Measurements from ENCODE around the gene SYDE2.
"Not testable (repeated sequence)": the region's sequence is repeated elsewhere in the genome, so short reads cannot be mapped to it uniquely, and the experiment has no call there.

The SYDE2 gene

DNA sequence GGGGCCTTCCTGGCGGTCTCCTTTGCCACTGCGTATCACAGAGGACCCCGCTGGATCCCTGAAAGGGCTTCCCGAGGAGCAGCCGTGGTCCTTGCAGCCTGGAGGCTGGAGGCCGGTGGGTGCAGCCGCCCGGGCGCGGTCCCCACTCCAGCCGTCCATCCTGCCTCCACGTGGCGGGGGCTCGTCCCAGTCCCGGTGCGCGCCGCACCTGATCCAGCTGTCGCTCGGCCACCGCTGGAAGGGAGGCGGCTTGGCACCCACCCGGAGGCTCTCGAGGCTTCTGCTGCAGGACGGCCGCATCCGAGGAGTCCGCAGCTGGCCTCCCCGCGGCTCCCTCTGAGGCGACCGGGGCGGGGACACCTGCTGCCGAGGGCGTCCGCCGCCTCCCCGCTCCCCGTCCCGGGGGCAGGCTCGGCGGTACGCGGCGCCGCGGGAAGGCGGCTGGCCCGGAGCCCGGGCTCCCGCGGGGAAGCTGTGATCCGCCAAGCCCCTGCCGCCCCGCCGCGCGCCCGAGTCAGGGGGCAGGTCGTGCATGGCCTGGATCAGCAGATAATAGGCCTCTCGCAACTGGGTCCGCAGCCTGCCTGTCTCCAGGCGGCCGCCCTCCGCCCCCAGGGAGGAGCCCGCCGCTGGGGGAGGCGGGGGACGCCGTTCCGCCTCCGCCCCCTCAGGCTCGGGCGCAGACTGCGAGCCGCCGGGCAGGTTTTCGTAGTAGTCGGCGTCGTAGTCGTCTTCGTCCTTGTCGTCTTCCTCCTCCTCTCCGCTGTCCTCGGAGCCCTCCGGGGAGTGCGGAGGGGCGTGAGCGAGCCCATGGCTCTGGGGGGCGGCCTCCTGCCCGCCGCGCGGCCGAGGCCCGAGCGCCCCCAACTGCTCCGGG is at the start of gene SYDE2:
TSS of gene SYDE2 (minus strand) at position 554 of the 877 bp plus-strand sequence. CDS start at position 534, 20 bp downstream.
- DNase-seq, result peak; percentile 69

DNA sequence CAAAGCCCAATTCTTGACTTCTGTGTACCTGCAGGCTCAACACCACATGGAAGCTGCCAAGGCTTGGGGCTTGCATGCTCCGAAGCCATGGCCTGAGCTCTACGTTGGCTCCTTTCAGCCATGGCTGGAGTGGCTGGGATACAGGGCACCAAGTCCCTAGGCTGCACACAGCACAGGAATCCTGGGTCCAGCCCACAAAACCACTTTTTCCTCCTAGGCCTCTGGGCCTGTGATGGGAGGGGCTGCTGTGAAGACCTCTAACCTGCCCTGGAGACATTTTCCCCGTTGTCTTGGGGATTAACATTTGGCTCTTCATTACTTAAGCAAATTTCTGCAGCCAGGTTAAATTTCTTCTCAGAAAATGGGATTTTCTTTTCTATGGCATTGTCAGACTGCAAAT is 48.2 kb upstream of the SYDE2 start:
- not testable (repeated sequence) for DNase-seq

GRCh38 chr1:85245891-85246290 is 45.1 kb upstream of the SYDE2 start:
- no peak for DNase-seq

DNA sequence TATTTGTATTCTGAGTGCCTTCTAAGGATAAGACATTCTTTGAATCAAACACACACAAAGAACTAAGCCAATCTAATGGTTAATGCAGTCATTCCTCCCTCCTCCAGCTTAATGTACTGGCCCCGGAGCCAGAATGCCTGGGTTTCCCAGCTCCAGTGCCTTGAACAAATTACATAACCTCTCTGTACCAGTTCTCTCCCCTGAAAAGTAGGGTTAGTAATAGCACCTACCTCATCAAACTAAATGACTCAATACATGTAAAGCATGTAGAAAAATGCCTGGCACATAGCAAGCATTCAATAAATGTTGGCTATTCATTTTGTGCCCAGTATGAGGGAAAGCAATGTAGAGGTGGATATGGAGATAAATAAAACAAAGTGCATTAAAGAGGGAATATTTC is 44.6 kb upstream of the SYDE2 start:
- no peak for DNase-seq

DNA sequence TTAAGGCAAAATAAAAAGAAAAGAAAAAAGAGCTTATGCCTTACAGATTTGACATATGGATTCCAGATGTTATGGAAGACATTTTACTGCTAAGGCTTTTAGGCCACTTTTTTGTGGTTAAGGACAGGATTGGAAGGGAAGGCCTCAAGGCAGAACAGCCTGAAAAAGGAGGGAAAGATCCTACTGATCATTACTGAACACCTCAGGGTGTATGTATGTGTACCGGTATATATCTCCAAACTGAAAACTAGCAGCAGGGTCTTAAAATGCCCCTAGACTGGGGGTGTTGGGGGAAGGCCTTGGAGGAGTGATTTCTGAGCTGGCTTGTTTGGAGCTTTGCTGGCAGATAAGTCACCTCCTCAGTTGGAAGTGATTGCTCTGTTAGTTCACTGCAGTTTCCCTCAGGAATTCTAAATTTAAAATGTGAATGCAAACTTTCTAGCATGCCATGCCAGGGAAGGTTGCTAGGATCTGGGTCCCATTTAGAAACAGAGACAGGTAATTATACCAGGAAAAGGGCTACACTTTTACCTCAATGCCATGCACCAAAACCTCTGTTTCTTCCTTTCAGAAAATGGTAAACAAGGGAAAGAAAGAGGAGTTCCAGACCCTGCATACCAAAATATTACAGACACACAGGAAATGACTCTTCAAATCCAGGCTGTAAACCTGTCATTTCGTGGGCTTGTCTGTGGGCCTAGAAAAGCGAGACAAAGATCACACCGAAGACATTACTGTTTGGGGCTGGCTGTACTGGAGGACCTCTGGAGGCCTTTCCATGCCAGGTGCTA is 43.6 kb upstream of the SYDE2 start:
- no peak for DNase-seq

- no peak for DNase-seq
Observed at GRCh38 chr1:85243372-85243771, 42.6 kb upstream of the SYDE2 start.

GRCh38 chr1:85240643-85241042 is 39.8 kb upstream of the SYDE2 start:
- DNase-seq, result no peak

DNA sequence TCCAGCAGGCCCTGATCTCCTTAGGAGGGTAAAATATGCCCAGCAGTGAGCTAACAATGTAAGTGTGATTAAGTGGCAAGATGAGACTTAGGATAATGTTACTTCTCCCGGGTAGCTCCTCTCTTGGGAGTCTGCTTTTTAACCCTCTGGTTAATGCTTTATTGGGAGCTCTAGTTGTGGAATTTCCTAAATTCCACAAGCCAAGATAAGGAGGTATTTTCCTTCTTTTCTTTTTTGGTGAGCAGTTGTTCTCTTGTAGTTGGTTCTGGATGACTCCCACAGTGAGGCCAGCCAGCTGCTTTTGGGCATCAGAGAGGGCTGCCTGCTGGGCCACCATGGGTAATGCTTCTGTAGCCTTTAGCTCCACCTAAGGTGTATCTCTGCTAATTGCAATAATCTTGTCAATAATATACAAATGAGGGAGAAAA is 39.4 kb upstream of the SYDE2 start:
- DNase-seq, result no peak

DNA sequence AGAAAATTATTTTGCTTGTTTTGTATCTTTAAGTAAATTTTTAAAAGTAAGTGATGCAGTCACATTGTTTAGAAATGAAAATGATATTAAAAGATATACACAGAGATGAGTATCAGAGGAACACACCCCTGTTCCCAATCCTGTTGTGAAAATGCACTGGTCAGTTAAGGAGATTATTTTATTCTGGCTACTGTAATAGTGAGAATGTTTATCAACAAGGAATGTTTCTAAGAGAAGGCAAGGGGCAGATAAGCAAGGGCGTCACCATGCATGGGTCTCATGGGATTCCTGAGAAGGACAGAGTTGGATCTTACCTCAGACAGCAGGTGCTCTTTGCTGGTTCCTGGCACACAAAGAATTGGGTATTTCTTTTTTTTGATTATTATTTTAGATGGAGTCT is 36.8 kb upstream of the SYDE2 start:
- no peak for DNase-seq

GRCh38 chr1:85230305-85230977 is 29.6 kb upstream of the SYDE2 start:
- no peak for DNase-seq

- no peak for DNase-seq
Observed at GRCh38 chr1:85229574-85230097, 28.8 kb upstream of the SYDE2 start.

DNA sequence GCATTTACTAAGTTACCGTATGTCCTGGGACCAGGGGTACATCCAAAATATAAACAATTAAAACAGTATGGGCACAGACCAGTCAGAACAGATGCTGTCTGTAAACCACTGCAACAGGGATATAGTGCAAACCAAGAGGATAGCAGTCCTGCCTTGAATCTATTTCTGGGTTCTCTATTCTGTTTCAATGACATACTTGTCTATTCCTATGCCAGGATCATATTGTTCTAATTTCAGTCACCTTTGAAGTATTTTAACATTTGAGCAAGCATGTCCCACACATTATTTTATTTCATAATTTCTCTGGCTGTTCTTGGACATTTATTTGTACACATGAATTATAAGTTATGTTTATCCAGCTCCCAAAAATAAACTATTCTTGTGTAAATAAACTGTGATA is 28.2 kb upstream of the SYDE2 start:
- DNase-seq, result no peak

- no peak for DNase-seq
Observed at GRCh38 chr1:85225624-85226380, 25.0 kb upstream of the SYDE2 start.

- DNase-seq, result no peak
Observed at GRCh38 chr1:85224734-85225623, 24.2 kb upstream of the SYDE2 start.

GRCh38 chr1:85224295-85224694 is 23.5 kb upstream of the SYDE2 start:
- no peak for DNase-seq

- no peak for DNase-seq
Observed at GRCh38 chr1:85223334-85223733, 22.5 kb upstream of the SYDE2 start.

DNA sequence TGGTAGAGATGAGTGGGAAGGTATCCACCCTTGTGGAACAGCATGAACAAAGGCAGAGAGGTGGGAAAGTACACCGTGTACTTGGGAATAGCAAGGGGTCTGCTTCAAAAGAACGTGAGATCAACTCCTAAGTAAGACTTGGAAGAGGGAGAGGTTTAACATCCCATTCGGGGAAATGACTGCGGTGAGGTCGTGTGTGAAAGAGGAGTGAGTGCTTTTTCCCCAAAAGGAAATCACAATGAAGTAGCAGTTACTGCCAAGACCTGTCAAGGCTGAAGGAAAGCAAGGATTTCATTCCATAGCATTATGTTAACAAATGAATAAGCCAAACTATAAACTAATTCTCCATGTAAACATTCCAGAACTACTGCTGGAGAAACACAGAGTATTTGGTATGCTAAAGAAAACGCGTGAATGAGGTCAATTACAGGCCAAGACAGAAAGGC is 20.0 kb upstream of the SYDE2 start:
- no peak for DNase-seq

GRCh38 chr1:85219853-85220610 is 19.2 kb upstream of the SYDE2 start:
- no peak for DNase-seq

DNA sequence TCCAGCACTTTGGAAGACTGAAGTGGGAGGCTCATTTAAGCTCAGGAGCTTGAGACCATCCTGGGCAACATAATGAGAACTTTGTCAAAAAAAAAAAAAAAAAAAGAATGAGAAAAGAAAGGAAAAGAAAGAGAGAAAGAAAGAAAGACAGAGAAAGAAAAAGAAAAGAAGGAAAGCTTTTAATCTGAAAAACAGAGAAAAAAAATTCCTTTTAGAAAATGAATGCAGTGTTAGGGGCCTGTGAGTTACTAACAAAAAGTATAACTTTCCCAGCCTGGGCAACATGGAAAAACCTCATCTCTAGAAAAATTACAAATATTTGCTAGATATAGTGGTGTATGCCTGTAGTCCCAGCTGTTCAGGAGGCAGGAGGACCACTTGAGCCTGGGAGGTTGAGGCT is 15.9 kb upstream of the SYDE2 start:
- DNase-seq, result no peak

- no peak for DNase-seq
Observed at GRCh38 chr1:85214654-85215053, 13.8 kb upstream of the SYDE2 start.

GRCh38 chr1:85208488-85208887 is 7.7 kb upstream of the SYDE2 start:
- DNase-seq, result no peak

Data from activated CD4-positive, CD25-positive, alpha-beta regulatory T cell treated with anti-CD3 and anti-CD28 coated beads, Interleukin-2, amount 50 U/mL, for 72 hours (primary cell).